Loucy (cell line): ENCODE measurements around the gene SATB2.
A peak's percentile ranks its signal among the peaks of the same experiment; 100 is the strongest.

Experiments used
- H2AFZ ChIP-seq: fragments of 200-600 bp; sonication (generic); 2 replicates; pipeline ENCODE4 v1.6.0; 2016; ENCODE audit warnings: antibody characterized with exemption, mild to moderate bottlenecking, low read length, moderate library complexity
- H3F3A ChIP-seq: fragments of 200-600 bp; 2 replicates; pipeline ENCODE4 v1.6.0; 2016; ENCODE audit warnings: antibody characterized with exemption, low read depth, mild to moderate bottlenecking
- H3K27me3 ChIP-seq: fragments of 200-600 bp; sonication (generic); 2 replicates; pipeline ENCODE4 v1.6.1; 2014; ENCODE audit warnings: low read length, mild to moderate bottlenecking; ENCODE audit not compliant: insufficient read depth, poor library complexity, severe bottlenecking
- H3K36me3 ChIP-seq: fragments of 200-600 bp; sonication (generic); 2 replicates; pipeline ENCODE4 v1.6.1; 2016; ENCODE audit warnings: low read length; ENCODE audit not compliant: insufficient read depth
- H3K4me1 ChIP-seq: fragments of 200-600 bp; sonication (generic); 2 replicates; pipeline ENCODE4 v1.5.1; 2014; ENCODE audit warnings: low read length, mild to moderate bottlenecking; ENCODE audit not compliant: insufficient read depth, poor library complexity, severe bottlenecking
- H3K4me2 ChIP-seq: fragments of 200-600 bp; sonication (generic); 2 replicates; pipeline ENCODE4 v1.6.0; 2014; ENCODE audit warnings: antibody characterized with exemption, low read length, low read depth, mild to moderate bottlenecking; ENCODE audit not compliant: poor library complexity, severe bottlenecking
- H3K4me3 ChIP-seq: fragments of 200-600 bp; sonication (generic); 2 replicates; pipeline ENCODE4 v1.5.1; 2014; ENCODE audit warnings: low read length, mild to moderate bottlenecking, mixed read lengths; ENCODE audit not compliant: poor library complexity, severe bottlenecking
- H3K79me2 ChIP-seq: fragments of 200-600 bp; sonication (generic); 2 replicates; pipeline ENCODE4 v1.6.1; 2014; ENCODE audit warnings: low read length; ENCODE audit not compliant: insufficient read depth
- H3K9ac ChIP-seq: fragments of 200-600 bp; sonication (generic); 2 replicates; pipeline ENCODE4 v1.6.0; 2014; ENCODE audit warnings: mild to moderate bottlenecking, low read depth, low read length, moderate library complexity; ENCODE audit not compliant: poor library complexity, severe bottlenecking
- H3K9me2 ChIP-seq: fragments of 200-600 bp; sonication (generic); replicated peaks from 2 replicates; pipeline ENCODE4 v1.6.1; 2016; ENCODE audit warnings: low read depth, low read length, mixed read lengths
- H3K9me3 ChIP-seq: fragments of 200-600 bp; sonication (generic); 2 replicates; pipeline ENCODE4 v1.6.1; 2014; ENCODE audit warnings: mild to moderate bottlenecking, antibody characterized with exemption, low read length, low read depth; ENCODE audit not compliant: insufficient read depth
- H4K20me1 ChIP-seq: fragments of 200-600 bp; sonication (generic); 2 replicates; pipeline ENCODE4 v1.6.0; 2014; ENCODE audit warnings: antibody characterized with exemption, low read length, mild to moderate bottlenecking; ENCODE audit not compliant: insufficient read depth, poor library complexity, severe bottlenecking
- CTCF ChIP-seq: fragments of 200-600 bp; sonication (generic); conservative IDR thresholded peaks from 2 replicates; pipeline ENCODE4 v1.5.1; 2014; ENCODE audit warnings: mild to moderate bottlenecking, antibody characterized with exemption, low read length
- EZH2phosphoT487 ChIP-seq: fragments of 200-600 bp; IDR thresholded peaks from 2 replicates; pipeline ENCODE4 v1.6.1; 2018; ENCODE audit warnings: antibody characterized with exemption, mild to moderate bottlenecking, moderate library complexity, borderline replicate concordance

SATB2 gene

DNA sequence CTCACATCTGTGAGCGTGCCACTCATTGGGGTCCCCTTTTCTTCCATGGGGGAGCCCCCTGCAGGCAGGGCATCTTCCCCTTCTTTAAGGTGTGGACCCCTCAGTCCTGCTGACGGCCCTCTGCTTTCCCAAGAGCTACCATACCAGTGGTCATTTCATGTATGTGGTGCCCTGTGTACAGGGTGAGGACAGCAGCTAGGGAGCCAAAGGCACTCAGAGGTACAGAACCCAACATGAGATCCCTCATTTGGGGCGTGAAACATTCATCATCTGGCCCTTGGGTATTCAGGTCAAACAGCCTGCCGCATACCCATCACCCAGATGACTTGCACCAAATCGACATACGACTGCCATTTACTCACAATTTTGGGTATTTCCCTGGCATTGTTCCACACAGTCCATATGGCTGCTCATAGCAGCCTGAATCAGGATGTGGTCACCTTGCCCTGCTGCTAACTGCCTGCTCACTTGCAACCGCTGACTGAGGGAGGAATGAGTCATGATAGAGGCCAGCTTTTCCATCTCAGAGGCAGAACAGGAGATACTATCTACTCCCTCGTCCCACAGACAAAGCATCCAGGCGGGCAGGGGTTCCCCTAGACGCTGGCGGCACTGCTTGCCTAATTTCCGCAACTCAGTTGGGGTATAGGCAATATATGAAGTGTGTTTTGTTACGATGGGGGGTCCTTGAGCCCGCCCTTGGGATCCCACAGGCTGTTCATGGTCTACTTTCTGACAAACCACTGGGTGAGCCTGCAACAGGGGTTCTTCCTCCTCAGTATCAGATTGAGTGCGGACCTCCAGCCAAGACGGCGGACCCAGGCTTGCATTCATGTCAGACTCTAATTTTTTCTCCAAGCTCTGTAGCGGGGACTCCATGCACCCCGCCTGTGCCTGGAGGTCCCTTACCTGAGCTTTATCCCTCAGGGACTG lies 228.6 kb downstream of the SATB2 start:
- Histone ChIP-seq H3F3A (no peaks in the 10 kb centered on the region), H3K27me3 (no peaks in the 10 kb centered on the region), H3K36me3 (no peaks in the 10 kb centered on the region), H2AFZ (0 out of 2 replicates have a peak overlapping the region, but pooled peaks have one; percentile 33), H3K9ac (peak overlapping the region; percentile 68), H3K9me2 (no peaks in the 10 kb centered on the region), H3K79me2 (no peaks in the 10 kb centered on the region), H3K9me3 (peaks cover 4% of the 10 kb centered on the region; the same call in 1 of the 2 replicates), H3K4me1 (peaks cover 31% of the 10 kb centered on the region), H4K20me1 (no peaks in the 10 kb centered on the region), H3K4me2 (peak overlapping the region; percentile 61), H3K4me3 (peak overlapping the region; percentile 33)
- TF ChIP-seq CTCF, result no peak
- no peak for TF ChIP-seq EZH2phosphoT487

DNA sequence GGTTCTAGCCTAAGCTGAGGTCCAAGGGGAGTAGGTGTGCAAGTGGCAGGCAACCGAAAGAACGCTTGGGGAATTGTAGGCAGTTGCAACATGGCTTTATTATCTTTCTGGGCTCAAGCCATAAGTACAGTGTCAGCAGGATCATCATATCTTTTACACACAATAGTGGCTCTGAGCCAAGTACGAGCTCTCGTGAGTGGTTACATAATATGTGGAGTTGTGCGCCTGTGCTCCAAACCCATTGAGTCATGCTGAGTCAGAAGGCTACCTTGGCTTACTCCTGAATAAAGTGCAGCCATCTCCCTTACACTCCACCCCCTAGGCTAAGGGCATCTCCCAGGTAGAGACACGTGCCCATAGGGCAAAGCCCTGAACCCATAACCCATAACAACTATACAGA lies 233.9 kb downstream of the SATB2 start:
- no peak overlapping the region for H2AFZ ChIP-seq
- no peaks in the 10 kb centered on the region for H3F3A ChIP-seq
- no peaks in the 10 kb centered on the region for H3K27me3 ChIP-seq

DNA sequence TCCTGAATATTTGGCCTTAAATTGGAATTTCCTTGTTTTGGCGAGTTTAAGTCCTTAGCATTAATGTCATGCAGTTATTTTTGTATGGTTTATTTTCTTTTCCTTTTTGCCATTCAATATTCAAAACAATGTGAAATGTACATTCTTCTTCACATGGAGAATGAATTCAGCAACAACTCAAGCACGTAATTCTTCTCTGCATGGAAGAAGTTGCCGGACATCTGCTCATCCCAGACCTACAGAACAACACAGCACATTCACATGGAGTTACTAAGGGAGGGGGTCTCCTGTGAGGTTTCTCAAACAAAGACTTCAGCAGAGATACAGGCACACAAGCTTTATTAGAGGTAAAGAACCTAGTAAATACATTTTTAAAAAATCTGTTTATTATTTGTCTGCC lies 236.8 kb downstream of the SATB2 start:
- H3K36me3 ChIP-seq, result no peaks in the 10 kb centered on the region
- H3K4me1 ChIP-seq, result no peaks in the 10 kb centered on the region
- no peak overlapping the region for H3K9ac ChIP-seq
- H3K9me2 ChIP-seq, result no peaks in the 10 kb centered on the region
- H2AFZ ChIP-seq, result no peak overlapping the region
- H3K4me3 ChIP-seq, result no peak overlapping the region
- no peak overlapping the region for H3K4me2 ChIP-seq
- no peaks in the 10 kb centered on the region for H3K27me3 ChIP-seq
- no peaks in the 10 kb centered on the region for H3K79me2 ChIP-seq
- no peaks in the 10 kb centered on the region for H3K9me3 ChIP-seq
- H4K20me1 ChIP-seq, result no peaks in the 10 kb centered on the region
- no peak for TF ChIP-seq CTCF
- TF ChIP-seq EZH2phosphoT487, result no peak
- no peaks in the 10 kb centered on the region for H3F3A ChIP-seq

More for the DNA sequence above, 233.9 kb downstream of the SATB2 start:
- H3K9ac ChIP-seq, result no peak overlapping the region
- no peaks in the 10 kb centered on the region for H3K9me2 ChIP-seq
- H3K79me2 ChIP-seq, result no peaks in the 10 kb centered on the region
- TF ChIP-seq EZH2phosphoT487 (no peak), CTCF (no peak)
- no peaks in the 10 kb centered on the region for H3K9me3 ChIP-seq
- no peaks in the 10 kb centered on the region for H3K36me3 ChIP-seq
- no peak overlapping the region for H3K4me2 ChIP-seq
- no peak overlapping the region for H3K4me3 ChIP-seq
- no peaks in the 10 kb centered on the region for H4K20me1 ChIP-seq
- H3K4me1 ChIP-seq, result peaks cover 11% of the 10 kb centered on the region
